HEK293 (cell line): ENCODE data around the gene SAP25.

Experiments
- CTCF ChIA-PET: fragments of 350-600 bp; formaldehyde crosslinking; extraction: SDS; loops from one replicate; lab custom pipeline; 2021; ENCODE audit warnings: antibody characterized with exemption; lab: Yijun Ruan, JAX
- POLR2A ChIA-PET: fragments of 300-600 bp; formaldehyde crosslinking; extraction: SDS; loops from one replicate; lab custom pipeline; 2020; ENCODE audit warnings: antibody characterized with exemption, inconsistent platforms; lab: Yijun Ruan, JAX
- H3K27ac ChIP-seq: fragments of 200-500 bp; sonication (Bioruptor generic); 2 replicates; pipeline ENCODE4 v1.5.1; 2014; ENCODE audit warnings: low read depth, low read length, control low read depth, inconsistent platforms; ENCODE audit errors: extremely low read depth
- H3K36me3 ChIP-seq, 2 experiments: fragments of 200-500 bp in 1 of 2; sonication (Bioruptor generic) in 1 of 2; 1 replicate in 1 of 2; 2 replicates in 1 of 2; pipeline ENCODE4 v1.5.1; 2014 to 2017; ENCODE audit warnings: inconsistent platforms in 2 of 2, low read length in 2 of 2; ENCODE audit not compliant: control insufficient read depth in 2 of 2, insufficient read depth in 1 of 2
- H3K4me1 ChIP-seq: fragments of 200-500 bp; sonication (Bioruptor generic); 2 replicates; pipeline ENCODE4 v1.5.1; 2014; ENCODE audit warnings: mild to moderate bottlenecking, low read length, inconsistent platforms; ENCODE audit not compliant: control insufficient read depth, insufficient read depth
- H3K4me3 ChIP-seq: 2 replicates; pipeline ENCODE4 v1.5.1; 2011; ENCODE audit warnings: low read depth, mild to moderate bottlenecking, control low read depth, low read length, moderate library complexity
- H3K9me3 ChIP-seq: fragments of 200-500 bp; sonication (Bioruptor generic); 2 replicates; pipeline ENCODE4 v1.5.1; 2014; ENCODE audit warnings: low read depth, low read length, inconsistent platforms; ENCODE audit not compliant: control insufficient read depth, insufficient read depth
- KLF1 ChIP-seq: fragments of 450-650 bp; formaldehyde crosslinking; IDR thresholded peaks from 2 replicates; pipeline ENCODE4 v1.5.1; 2016; ENCODE audit warnings: missing biosample characterization, missing genetic modification characterization
- OSR2 ChIP-seq: fragments of 450-650 bp; formaldehyde crosslinking; IDR thresholded peaks from 2 replicates; pipeline ENCODE4 v1.5.1; 2016; ENCODE audit warnings: missing biosample characterization, missing genetic modification characterization
- YY2 ChIP-seq: fragments of 450-650 bp; formaldehyde crosslinking; IDR thresholded peaks from 2 replicates; pipeline ENCODE4 v1.5.1; 2016; ENCODE audit warnings: missing biosample characterization, missing genetic modification characterization
- ZIC2 ChIP-seq: fragments of 450-650 bp; formaldehyde crosslinking; IDR thresholded peaks from 2 replicates; pipeline ENCODE4 v1.5.1; 2016; ENCODE audit warnings: missing biosample characterization, missing genetic modification characterization
- ZNF24 ChIP-seq: fragments of 450-650 bp; formaldehyde crosslinking; IDR thresholded peaks from 2 replicates; pipeline ENCODE4 v1.5.1; 2016; ENCODE audit warnings: missing biosample characterization, missing genetic modification characterization
- ZNF354C ChIP-seq: fragments of 450-650 bp; formaldehyde crosslinking; IDR thresholded peaks from 2 replicates; pipeline ENCODE4 v1.5.1; 2016; ENCODE audit warnings: missing biosample characterization, missing genetic modification characterization, low read depth, borderline replicate concordance
- ZNF404 ChIP-seq: fragments of 450-650 bp; formaldehyde crosslinking; IDR thresholded peaks from 2 replicates; pipeline ENCODE4 v1.5.1; 2017; ENCODE audit warnings: missing biosample characterization, missing genetic modification characterization
- ZNF510 ChIP-seq: fragments of 450-650 bp; formaldehyde crosslinking; IDR thresholded peaks from 2 replicates; pipeline ENCODE4 v1.5.1; 2018; ENCODE audit warnings: mild to moderate bottlenecking, missing genetic modification characterization, missing biosample characterization; ENCODE audit not compliant: insufficient replicate concordance
- ZNF514 ChIP-seq: fragments of 450-650 bp; formaldehyde crosslinking; IDR thresholded peaks from 2 replicates; pipeline ENCODE4 v1.5.1; 2016; ENCODE audit warnings: missing biosample characterization, missing genetic modification characterization
- ZNF600 ChIP-seq: fragments of 450-650 bp; formaldehyde crosslinking; IDR thresholded peaks from 2 replicates; pipeline ENCODE4 v1.5.1; 2016; ENCODE audit warnings: missing biosample characterization, missing genetic modification characterization
- ZNF629 ChIP-seq: fragments of 450-650 bp; formaldehyde crosslinking; IDR thresholded peaks from 2 replicates; pipeline ENCODE4 v1.5.1; 2017; ENCODE audit warnings: missing biosample characterization, missing genetic modification characterization
- ZNF654 ChIP-seq: fragments of 450-650 bp; formaldehyde crosslinking; IDR thresholded peaks from 2 replicates; pipeline ENCODE4 v1.5.1; 2016; ENCODE audit warnings: low read depth, missing biosample characterization, missing genetic modification characterization
- ZNF830 ChIP-seq: fragments of 450-650 bp; IDR thresholded peaks from 2 replicates; pipeline ENCODE4 v1.5.0; 2018; ENCODE audit warnings: missing biosample characterization, missing genetic modification characterization, low read depth, mild to moderate bottlenecking, moderate library complexity
- ZSCAN30 ChIP-seq: fragments of 450-650 bp; IDR thresholded peaks from 2 replicates; pipeline ENCODE4 v1.5.1; 2018; ENCODE audit warnings: missing biosample characterization, mild to moderate bottlenecking, missing genetic modification characterization, moderate library complexity
- ZXDB ChIP-seq: fragments of 450-650 bp; formaldehyde crosslinking; IDR thresholded peaks from 2 replicates; pipeline ENCODE4 v1.5.1; 2016; ENCODE audit warnings: missing biosample characterization, missing genetic modification characterization
- TF ChIP-seq, protein P1 (sequence below): fragments of 450-650 bp; formaldehyde crosslinking; IDR thresholded peaks from 2 replicates; pipeline ENCODE4 v1.5.1; 2016; ENCODE audit warnings: missing biosample characterization, missing genetic modification characterization
- TF ChIP-seq, protein P2 (sequence below): fragments of 450-650 bp; formaldehyde crosslinking; IDR thresholded peaks from 2 replicates; pipeline ENCODE4 v1.5.0; 2017; ENCODE audit warnings: missing biosample characterization, missing genetic modification characterization, borderline replicate concordance
- TF ChIP-seq, protein P3 (sequence below): fragments of 450-650 bp; formaldehyde crosslinking; IDR thresholded peaks from 2 replicates; pipeline ENCODE4 v1.5.1; 2016; ENCODE audit warnings: missing biosample characterization, missing genetic modification characterization

The SAP25 gene

DNA sequence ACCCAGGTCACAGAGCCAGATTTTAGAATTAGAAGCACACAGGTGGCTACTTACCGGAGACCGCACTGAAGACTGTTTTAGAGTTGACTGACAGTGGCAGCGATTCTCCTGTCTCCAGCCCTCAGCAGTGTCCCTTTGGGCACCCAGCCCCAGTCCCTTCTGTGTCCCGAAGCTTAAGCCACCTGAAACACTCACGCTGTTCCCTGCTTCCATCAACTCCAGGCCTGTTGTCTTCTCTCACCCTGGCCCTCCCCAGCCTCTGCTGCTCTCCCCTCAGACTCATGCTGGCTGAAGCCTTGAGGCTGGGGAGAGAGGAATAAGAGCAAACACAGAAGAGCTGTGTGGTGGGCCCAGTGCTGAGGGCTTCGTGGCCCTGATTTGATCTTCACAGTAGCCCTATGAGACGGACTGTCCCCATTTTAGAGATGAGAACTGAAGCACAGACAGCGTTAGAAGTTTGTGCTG lies 10.6 kb downstream of the SAP25 start:
- H3K9me3 ChIP-seq = no peaks in the 10 kb centered on the region
- H3K27ac ChIP-seq = no peak overlapping the region
- ChIA-PET POLR2A (interaction anchor here (4.4 kb wide), 1 partner anchor 23 kb away, joined by 26 read pairs; the partner anchor contains the start of genes FBXO24 and LRCH4), CTCF (interaction anchor here (0.6 to 3.4 kb wide), 20 partner anchors 9 to 815 kb away, joined by 3 to 37 read pairs (median 4); partner anchors contain the start of genes FBXO24, LRCH4, PCOLCE and SLC12A9)
- TF ChIP-seq ZNF830 (tag by site-specific recombination) = no peak
- TF ChIP-seq ZNF514 = no peak
- no peak for TF ChIP-seq ZNF354C (tag by site-specific recombination)
- TF ChIP-seq YY2 (tag by site-specific recombination) = no peak
- no peak for TF ChIP-seq ZSCAN30 (tag by site-specific recombination)
- TF ChIP-seq ZXDB = no peak
- no peak for TF ChIP-seq ZNF510 (tag by site-specific recombination)
- TF ChIP-seq, protein P1, sequence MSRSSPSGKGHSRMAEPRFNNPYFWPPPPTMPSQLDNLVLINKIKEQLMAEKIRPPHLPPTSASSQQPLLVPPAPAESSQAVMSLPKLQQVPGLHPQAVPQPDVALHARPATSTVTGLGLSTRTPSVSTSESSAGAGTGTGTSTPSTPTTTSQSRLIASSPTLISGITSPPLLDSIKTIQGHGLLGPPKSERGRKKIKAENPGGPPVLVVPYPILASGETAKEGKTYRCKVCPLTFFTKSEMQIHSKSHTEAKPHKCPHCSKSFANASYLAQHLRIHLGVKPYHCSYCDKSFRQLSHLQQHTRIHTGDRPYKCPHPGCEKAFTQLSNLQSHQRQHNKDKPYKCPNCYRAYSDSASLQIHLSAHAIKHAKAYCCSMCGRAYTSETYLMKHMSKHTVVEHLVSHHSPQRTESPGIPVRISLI (tag by site-specific recombination) = no peak
- no peaks in the 10 kb centered on the region for H3K4me1 ChIP-seq
- no peak overlapping the region for H3K4me3 ChIP-seq
- peaks cover 0 to 13% of the 10 kb centered on the region in 2 experiments; a peak in 2 of 3 replicates for H3K36me3 ChIP-seq

DNA sequence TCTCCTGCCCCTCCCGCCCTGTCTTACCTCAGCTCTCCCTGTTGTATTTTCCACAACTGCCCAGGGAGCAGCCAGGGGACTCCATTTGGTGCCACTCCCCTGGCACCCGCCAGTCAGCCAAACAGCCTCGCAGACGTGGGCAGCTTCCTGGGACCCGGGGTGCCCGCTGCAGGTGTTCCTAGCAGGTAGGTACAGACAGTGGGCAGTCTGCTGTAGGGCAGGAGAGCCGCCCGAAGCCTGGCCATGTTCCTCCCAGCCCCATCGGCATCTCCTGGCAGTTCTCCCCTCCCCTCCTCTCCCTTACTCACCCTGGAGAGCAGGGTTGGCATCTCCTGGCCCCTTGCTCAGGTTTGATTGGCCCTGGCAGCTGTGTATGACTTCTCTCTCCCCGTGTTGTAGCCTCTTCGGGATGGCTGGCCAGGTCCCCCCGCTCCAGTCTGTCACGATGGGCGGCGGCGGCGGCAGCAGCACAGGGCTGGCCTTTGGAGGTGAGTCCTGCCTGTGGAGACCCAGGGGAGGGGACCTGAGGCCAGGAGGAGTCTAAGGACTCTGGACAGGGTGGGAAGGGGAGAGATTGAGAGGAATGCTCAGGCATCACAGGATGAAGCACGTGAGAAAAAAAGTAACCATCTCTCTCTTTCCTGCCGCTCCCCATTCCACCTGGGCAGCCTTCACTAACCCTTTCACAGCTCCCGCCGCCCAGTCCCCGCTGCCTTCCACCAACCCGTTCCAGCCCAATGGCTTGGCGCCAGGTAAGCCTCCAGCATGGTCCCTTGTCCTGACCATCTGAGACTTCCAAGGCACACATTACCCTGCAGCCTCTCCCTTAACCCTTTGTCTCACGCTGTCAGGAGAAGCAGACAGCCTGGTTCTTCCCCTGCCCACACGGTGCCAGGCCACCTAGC lies 11.3 kb downstream of the SAP25 start:
- Histone ChIP-seq H3K27ac (no peak overlapping the region), H3K36me3 (peaks cover 0 to 13% of the 10 kb centered on the region in 2 experiments; a peak in 2 of 3 replicates), H3K4me3 (no peak overlapping the region), H3K9me3 (no peaks in the 10 kb centered on the region), H3K4me1 (no peaks in the 10 kb centered on the region)
- no peak for TF ChIP-seq ZNF24
- no peak for TF ChIP-seq ZIC2 (tag by site-specific recombination)
- TF ChIP-seq ZNF629 (tag by site-specific recombination) = no peak
- ChIA-PET POLR2A (interaction anchor here (1.2 to 1.3 kb wide), 2 partner anchors 9 to 24 kb away, joined by 4 read pairs; partner anchors contain the start of genes FBXO24 and LRCH4), CTCF (interaction anchor here (0.7 to 3.6 kb wide), 10 partner anchors 20 to 289 kb away, joined by 4 to 37 read pairs (median 8); partner anchors contain the start of gene SLC12A9)

DNA sequence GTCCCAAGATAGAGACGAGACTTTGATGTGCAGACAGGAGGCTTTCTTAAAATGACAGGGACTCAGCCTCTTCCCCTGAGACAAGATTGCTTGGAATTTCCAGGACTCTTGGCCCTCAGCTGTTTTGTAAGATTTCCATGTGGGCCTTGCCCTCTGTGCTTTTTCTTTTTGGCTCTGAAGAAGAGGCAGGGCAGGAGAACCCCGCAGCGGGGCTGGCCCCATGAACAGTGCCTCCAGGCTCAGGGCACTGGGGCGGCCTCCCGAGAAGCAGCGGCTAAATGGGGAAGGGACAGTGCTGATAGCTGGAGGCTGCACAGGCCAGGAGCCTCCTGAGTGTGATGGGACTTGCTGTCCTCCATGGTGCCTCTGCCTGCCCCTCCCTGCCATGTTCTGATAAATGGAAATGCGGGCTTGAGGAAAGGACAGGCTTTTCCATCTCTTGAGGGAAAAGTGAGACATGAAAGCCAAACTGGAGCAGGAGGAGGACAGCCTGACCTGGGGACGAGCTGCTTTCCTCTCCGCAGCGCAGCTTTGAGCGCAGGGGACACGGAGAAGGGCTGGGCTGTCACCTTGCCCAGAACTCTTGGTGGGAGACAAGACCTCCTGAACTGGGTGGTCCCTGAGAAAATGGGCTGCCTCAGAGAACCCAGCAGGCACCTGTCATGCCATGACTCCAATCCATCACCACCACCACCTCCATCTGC lies 12.1 kb downstream of the SAP25 start:
- CTCF ChIA-PET = interaction anchor here (0.7 to 3.6 kb wide), 6 partner anchors 20 to 166 kb away, joined by 3 to 20 read pairs (median 8); no protein-coding TSS in a partner anchor
- Histone ChIP-seq H3K4me3 (no peak overlapping the region), H3K27ac (no peak overlapping the region), H3K36me3 (peaks cover 0 to 15% of the 10 kb centered on the region in 2 experiments; a peak in 2 of 3 replicates), H3K9me3 (no peaks in the 10 kb centered on the region), H3K4me1 (no peaks in the 10 kb centered on the region)
- TF ChIP-seq, protein P2, sequence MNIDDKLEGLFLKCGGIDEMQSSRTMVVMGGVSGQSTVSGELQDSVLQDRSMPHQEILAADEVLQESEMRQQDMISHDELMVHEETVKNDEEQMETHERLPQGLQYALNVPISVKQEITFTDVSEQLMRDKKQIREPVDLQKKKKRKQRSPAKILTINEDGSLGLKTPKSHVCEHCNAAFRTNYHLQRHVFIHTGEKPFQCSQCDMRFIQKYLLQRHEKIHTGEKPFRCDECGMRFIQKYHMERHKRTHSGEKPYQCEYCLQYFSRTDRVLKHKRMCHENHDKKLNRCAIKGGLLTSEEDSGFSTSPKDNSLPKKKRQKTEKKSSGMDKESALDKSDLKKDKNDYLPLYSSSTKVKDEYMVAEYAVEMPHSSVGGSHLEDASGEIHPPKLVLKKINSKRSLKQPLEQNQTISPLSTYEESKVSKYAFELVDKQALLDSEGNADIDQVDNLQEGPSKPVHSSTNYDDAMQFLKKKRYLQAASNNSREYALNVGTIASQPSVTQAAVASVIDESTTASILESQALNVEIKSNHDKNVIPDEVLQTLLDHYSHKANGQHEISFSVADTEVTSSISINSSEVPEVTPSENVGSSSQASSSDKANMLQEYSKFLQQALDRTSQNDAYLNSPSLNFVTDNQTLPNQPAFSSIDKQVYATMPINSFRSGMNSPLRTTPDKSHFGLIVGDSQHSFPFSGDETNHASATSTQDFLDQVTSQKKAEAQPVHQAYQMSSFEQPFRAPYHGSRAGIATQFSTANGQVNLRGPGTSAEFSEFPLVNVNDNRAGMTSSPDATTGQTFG (tag by site-specific recombination) = no peak
- TF ChIP-seq, protein P3, sequence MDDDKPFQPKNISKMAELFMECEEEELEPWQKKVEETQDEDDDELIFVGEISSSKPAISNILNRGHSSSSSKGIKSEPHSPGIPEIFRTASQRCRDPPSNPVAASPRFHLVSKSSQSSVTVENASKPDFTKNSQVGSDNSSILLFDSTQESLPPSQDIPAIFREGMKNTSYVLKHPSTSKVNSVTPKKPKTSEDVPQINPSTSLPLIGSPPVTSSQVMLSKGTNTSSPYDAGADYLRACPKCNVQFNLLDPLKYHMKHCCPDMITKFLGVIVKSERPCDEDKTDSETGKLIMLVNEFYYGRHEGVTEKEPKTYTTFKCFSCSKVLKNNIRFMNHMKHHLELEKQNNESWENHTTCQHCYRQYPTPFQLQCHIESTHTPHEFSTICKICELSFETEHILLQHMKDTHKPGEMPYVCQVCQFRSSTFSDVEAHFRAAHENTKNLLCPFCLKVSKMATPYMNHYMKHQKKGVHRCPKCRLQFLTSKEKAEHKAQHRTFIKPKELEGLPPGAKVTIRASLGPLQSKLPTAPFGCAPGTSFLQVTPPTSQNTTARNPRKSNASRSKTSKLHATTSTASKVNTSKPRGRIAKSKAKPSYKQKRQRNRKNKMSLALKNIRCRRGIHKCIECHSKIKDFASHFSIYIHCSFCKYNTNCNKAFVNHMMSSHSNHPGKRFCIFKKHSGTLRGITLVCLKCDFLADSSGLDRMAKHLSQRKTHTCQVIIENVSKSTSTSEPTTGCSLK (tag by site-specific recombination) = no peak
- no peak for TF ChIP-seq KLF1
- 0 out of 2 replicates have a peak, but pooled peaks have one; percentile 20 for TF ChIP-seq ZNF600
- TF ChIP-seq ZNF404 = no peak
- no peak for TF ChIP-seq ZNF654 (tag by site-specific recombination)
- TF ChIP-seq OSR2 = no peak
- POLR2A ChIA-PET = interaction anchor here (1.2 to 1.3 kb wide), 2 partner anchors 10 to 25 kb away, joined by 4 read pairs; partner anchors contain the start of genes FBXO24 and LRCH4
